PC-9 (cell line): ENCODE results near the gene ZC2HC1B. TPM values are rescaled to one million over a fixed set of nuclear protein-coding genes. Genes with fewer than 3 reads are reported as not detected.

ENCODE experiments used
- BruUV-seq: library from RNA; stranded (reverse); fragments of 400-500 nt; replicated peaks from 2 replicates; lab custom pipeline; 2021; lab: Mats Ljungman, UMichigan
- CTCF ChIA-PET: fragments of 300-600 bp; sonication (Branson Sonifier 250); formaldehyde crosslinking; loops from one replicate; lab custom pipeline; 2022; ENCODE audit warnings: antibody characterized with exemption; lab: Charles Lee
- POLR2A ChIA-PET: fragments of 300-600 bp; sonication (Branson Sonifier 250); formaldehyde crosslinking; loops from one replicate; lab custom pipeline; 2022; ENCODE audit warnings: antibody characterized with exemption; ENCODE audit not compliant: unreplicated experiment; lab: Charles Lee
- DNase-seq, 2 experiments: peaks; one replicate each; pipeline versions ENCODE4 v3.0.0 to v3.0.0-alpha.2; 2015 to 2022; ENCODE audit warnings: mixed read lengths in 1 of 2
- H2AFZ ChIP-seq: fragments of 200-600 bp; sonication (generic); 2 replicates; pipeline ENCODE4 v1.8.1; 2017; ENCODE audit warnings: antibody characterized with exemption
- H3F3A ChIP-seq: fragments of 200-600 bp; sonication (generic); 2 replicates; pipeline ENCODE4 v1.8.1; 2017; ENCODE audit warnings: antibody characterized with exemption, mild to moderate bottlenecking, low read depth; ENCODE audit not compliant: insufficient read depth
- H3K27ac ChIP-seq: fragments of 200-600 bp; sonication (generic); 2 replicates; pipeline ENCODE4 v1.6.1; 2016; ENCODE audit warnings: mixed run types
- H3K27me3 ChIP-seq: fragments of 200-600 bp; sonication (generic); 2 replicates; pipeline ENCODE4 v1.6.1; 2016; ENCODE audit warnings: low read depth, mixed run types; ENCODE audit not compliant: insufficient read depth
- H3K36me3 ChIP-seq: fragments of 200-600 bp; sonication (generic); 2 replicates; pipeline ENCODE4 v1.6.1; 2016; ENCODE audit warnings: low read depth, mixed run types
- H3K4me1 ChIP-seq: fragments of 200-600 bp; sonication (generic); replicated peaks from 2 replicates; pipeline ENCODE4 v1.6.1; 2016; ENCODE audit warnings: mixed run types; ENCODE audit not compliant: insufficient read depth
- H3K4me2 ChIP-seq: fragments of 200-600 bp; sonication (generic); 2 replicates; pipeline ENCODE4 v1.6.1; 2017; ENCODE audit warnings: mixed run types
- H3K4me3 ChIP-seq: fragments of 200-600 bp; sonication (generic); 2 replicates; pipeline ENCODE4 v1.6.1; 2016; ENCODE audit warnings: mixed run types
- H3K79me2 ChIP-seq: fragments of 200-600 bp; sonication (generic); 2 replicates; pipeline ENCODE4 v1.6.1; 2017; ENCODE audit warnings: low read depth, mixed run types
- H3K9me2 ChIP-seq: fragments of 200-600 bp; sonication (generic); 2 replicates; pipeline ENCODE4 v1.8.1; 2017; ENCODE audit warnings: mild to moderate bottlenecking; ENCODE audit not compliant: insufficient read depth
- H3K9me3 ChIP-seq: fragments of 200-600 bp; sonication (generic); 2 replicates; pipeline ENCODE4 v1.8.1; 2016; ENCODE audit warnings: low read depth; ENCODE audit not compliant: insufficient read depth
- H4K20me1 ChIP-seq: fragments of 200-600 bp; sonication (generic); 2 replicates; pipeline ENCODE4 v1.8.1; 2017; ENCODE audit not compliant: insufficient read depth
- CTCF ChIP-seq: fragments of 200-600 bp; sonication (generic); conservative IDR thresholded peaks from 2 replicates; pipeline ENCODE4 v1.6.1; 2017; ENCODE audit warnings: mixed run types, antibody characterized with exemption, mild to moderate bottlenecking, moderate library complexity
- EZH2 ChIP-seq: fragments of 200-600 bp; sonication (generic); IDR thresholded peaks from 2 replicates; pipeline ENCODE4 v1.8.0; 2017; ENCODE audit warnings: antibody characterized with exemption, low read depth
- intact Hi-C: fragments of 100-400 bp; cut with micrococcal nuclease; formaldehyde crosslinking; loops from one replicate; pipeline ENCODE4 v1.10.0; 2022; ENCODE audit not compliant: unreplicated experiment
- total RNA-seq: library from RNA; stranded (reverse); gene quantifications from 2 replicates; pipeline ENCODE4 v1.2.3, GENCODE V29; 2021

ZC2HC1B gene
- total RNA-seq, 1 experiment from 2014 or later = not detected

DNA sequence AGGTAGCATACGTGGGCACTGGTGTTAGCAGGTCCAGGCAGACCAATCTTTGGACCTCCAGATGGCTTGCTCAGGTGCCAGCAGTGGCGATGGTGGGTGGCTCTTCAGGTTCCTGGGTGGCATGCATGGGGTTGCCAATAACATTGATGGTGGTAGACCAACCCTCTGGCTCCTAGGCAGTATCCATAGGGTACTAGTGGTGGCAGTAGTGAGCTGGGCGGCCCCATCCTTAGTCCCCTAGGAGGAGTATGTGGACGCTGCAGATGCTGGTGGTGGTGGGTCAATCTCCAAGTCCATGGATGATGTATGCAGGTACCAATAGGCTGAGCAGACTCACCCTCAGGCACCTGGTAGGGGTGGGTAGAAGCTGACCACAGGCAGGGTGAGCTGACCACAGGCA is 70.6 kb downstream of the ZC2HC1B start:
- Histone ChIP-seq H3K79me2 (no peaks in the 10 kb centered on the region), H4K20me1 (no peaks in the 10 kb centered on the region), H3K27ac (no peak overlapping the region), H2AFZ (no peak overlapping the region), H3K27me3 (no peaks in the 10 kb centered on the region), H3K36me3 (no peaks in the 10 kb centered on the region), H3K9me3 (no peaks in the 10 kb centered on the region), H3K9me2 (no peaks in the 10 kb centered on the region), H3K4me3 (no peak overlapping the region), H3F3A (no peaks in the 10 kb centered on the region), H3K4me2 (no peak overlapping the region), H3K4me1 (no peaks in the 10 kb centered on the region)
- no peak for TF ChIP-seq EZH2
- TF ChIP-seq CTCF = no peak
- CTCF ChIA-PET = interaction anchor here (0.5 kb wide), 1 partner anchor 1294 kb away, joined by 5 read pairs; no protein-coding TSS in a partner anchor
- intact Hi-C loops = no loop called here
- BruUV-seq = no TSS peak
- no peak for DNase-seq
- POLR2A ChIA-PET = no interaction called here

- POLR2A ChIA-PET = no interaction called here
- TF ChIP-seq CTCF = no peak
- no TSS peak for BruUV-seq
- Histone ChIP-seq H3K36me3 (no peaks in the 10 kb centered on the region), H3K4me3 (no peak overlapping the region), H2AFZ (no peak overlapping the region), H3K27ac (no peak overlapping the region), H3K9me3 (no peaks in the 10 kb centered on the region), H3K4me1 (no peaks in the 10 kb centered on the region), H3F3A (no peaks in the 10 kb centered on the region), H3K4me2 (no peak overlapping the region), H3K9me2 (no peaks in the 10 kb centered on the region), H4K20me1 (no peaks in the 10 kb centered on the region), H3K79me2 (no peaks in the 10 kb centered on the region), H3K27me3 (no peaks in the 10 kb centered on the region)
- intact Hi-C loops = no loop called here
- DNase-seq = no peak
- CTCF ChIA-PET = no interaction called here
Observed at GRCh38 chr6:143936347-143936746, 72.1 kb downstream of the ZC2HC1B start.

- Histone ChIP-seq H2AFZ (no peak overlapping the region), H3K9me2 (no peaks in the 10 kb centered on the region), H3K79me2 (no peaks in the 10 kb centered on the region), H3K4me1 (no peaks in the 10 kb centered on the region), H3K27me3 (no peaks in the 10 kb centered on the region), H3K9me3 (no peaks in the 10 kb centered on the region), H3K36me3 (no peaks in the 10 kb centered on the region), H3K4me2 (no peak overlapping the region), H3K4me3 (no peak overlapping the region), H3F3A (no peaks in the 10 kb centered on the region), H3K27ac (no peak overlapping the region), H4K20me1 (no peaks in the 10 kb centered on the region)
- no TSS peak for BruUV-seq
- ChIA-PET CTCF (no interaction called here), POLR2A (interaction anchor here (0.6 kb wide), 1 partner anchor 1609 kb away, joined by 4 read pairs; no protein-coding TSS in a partner anchor)
- DNase-seq = no peak
- intact Hi-C loops = no loop called here
- TF ChIP-seq CTCF = no peak
- no peak for TF ChIP-seq EZH2
Observed at GRCh38 chr6:143936778-143937667, 72.7 kb downstream of the ZC2HC1B start.
